Loucy (cell line): Measurements from ENCODE around the gene NIT2.
A peak's percentile ranks its signal among the peaks of the same experiment; 100 is the strongest.

Source experiments
- H2AFZ ChIP-seq: fragments of 200-600 bp; sonication (generic); 2 replicates; pipeline ENCODE4 v1.6.0; 2016; ENCODE audit warnings: antibody characterized with exemption, mild to moderate bottlenecking, low read length, moderate library complexity
- H3F3A ChIP-seq: fragments of 200-600 bp; 2 replicates; pipeline ENCODE4 v1.6.0; 2016; ENCODE audit warnings: antibody characterized with exemption, low read depth, mild to moderate bottlenecking
- H3K27me3 ChIP-seq: fragments of 200-600 bp; sonication (generic); 2 replicates; pipeline ENCODE4 v1.6.1; 2014; ENCODE audit warnings: low read length, mild to moderate bottlenecking; ENCODE audit not compliant: insufficient read depth, poor library complexity, severe bottlenecking
- H3K36me3 ChIP-seq: fragments of 200-600 bp; sonication (generic); 2 replicates; pipeline ENCODE4 v1.6.1; 2016; ENCODE audit warnings: low read length; ENCODE audit not compliant: insufficient read depth
- H3K4me1 ChIP-seq: fragments of 200-600 bp; sonication (generic); 2 replicates; pipeline ENCODE4 v1.5.1; 2014; ENCODE audit warnings: low read length, mild to moderate bottlenecking; ENCODE audit not compliant: insufficient read depth, poor library complexity, severe bottlenecking
- H3K4me2 ChIP-seq: fragments of 200-600 bp; sonication (generic); 2 replicates; pipeline ENCODE4 v1.6.0; 2014; ENCODE audit warnings: antibody characterized with exemption, low read length, low read depth, mild to moderate bottlenecking; ENCODE audit not compliant: poor library complexity, severe bottlenecking
- H3K4me3 ChIP-seq: fragments of 200-600 bp; sonication (generic); 2 replicates; pipeline ENCODE4 v1.5.1; 2014; ENCODE audit warnings: low read length, mild to moderate bottlenecking, mixed read lengths; ENCODE audit not compliant: poor library complexity, severe bottlenecking
- H3K79me2 ChIP-seq: fragments of 200-600 bp; sonication (generic); 2 replicates; pipeline ENCODE4 v1.6.1; 2014; ENCODE audit warnings: low read length; ENCODE audit not compliant: insufficient read depth
- H3K9ac ChIP-seq: fragments of 200-600 bp; sonication (generic); 2 replicates; pipeline ENCODE4 v1.6.0; 2014; ENCODE audit warnings: mild to moderate bottlenecking, low read depth, low read length, moderate library complexity; ENCODE audit not compliant: poor library complexity, severe bottlenecking
- H3K9me2 ChIP-seq: fragments of 200-600 bp; sonication (generic); replicated peaks from 2 replicates; pipeline ENCODE4 v1.6.1; 2016; ENCODE audit warnings: low read depth, low read length, mixed read lengths
- H3K9me3 ChIP-seq: fragments of 200-600 bp; sonication (generic); 2 replicates; pipeline ENCODE4 v1.6.1; 2014; ENCODE audit warnings: mild to moderate bottlenecking, antibody characterized with exemption, low read length, low read depth; ENCODE audit not compliant: insufficient read depth
- H4K20me1 ChIP-seq: fragments of 200-600 bp; sonication (generic); 2 replicates; pipeline ENCODE4 v1.6.0; 2014; ENCODE audit warnings: antibody characterized with exemption, low read length, mild to moderate bottlenecking; ENCODE audit not compliant: insufficient read depth, poor library complexity, severe bottlenecking
- CTCF ChIP-seq: fragments of 200-600 bp; sonication (generic); conservative IDR thresholded peaks from 2 replicates; pipeline ENCODE4 v1.5.1; 2014; ENCODE audit warnings: mild to moderate bottlenecking, antibody characterized with exemption, low read length
- EZH2phosphoT487 ChIP-seq: fragments of 200-600 bp; IDR thresholded peaks from 2 replicates; pipeline ENCODE4 v1.6.1; 2018; ENCODE audit warnings: antibody characterized with exemption, mild to moderate bottlenecking, moderate library complexity, borderline replicate concordance

NIT2 gene

GRCh38 chr3:100386437-100387074 is 52.0 kb downstream of the NIT2 start:
- no peak for TF ChIP-seq EZH2phosphoT487
- TF ChIP-seq CTCF: no peak
- peaks cover 46% of the 10 kb centered on the region for H3K79me2 ChIP-seq
- no peaks in the 10 kb centered on the region for H3K4me1 ChIP-seq
- H3K9ac ChIP-seq: no peak overlapping the region
- H2AFZ ChIP-seq: no peak overlapping the region
- H3K9me3 ChIP-seq: peaks cover 12% of the 10 kb centered on the region; the same call in 1 of the 2 replicates
- no peak overlapping the region for H3K4me2 ChIP-seq
- no peaks in the 10 kb centered on the region for H3K9me2 ChIP-seq
- no peaks in the 10 kb centered on the region for H3F3A ChIP-seq
- H4K20me1 ChIP-seq: peaks cover 5% of the 10 kb centered on the region
- no peaks in the 10 kb centered on the region for H3K27me3 ChIP-seq
- peaks cover 70% of the 10 kb centered on the region for H3K36me3 ChIP-seq
- no peak overlapping the region for H3K4me3 ChIP-seq

DNA sequence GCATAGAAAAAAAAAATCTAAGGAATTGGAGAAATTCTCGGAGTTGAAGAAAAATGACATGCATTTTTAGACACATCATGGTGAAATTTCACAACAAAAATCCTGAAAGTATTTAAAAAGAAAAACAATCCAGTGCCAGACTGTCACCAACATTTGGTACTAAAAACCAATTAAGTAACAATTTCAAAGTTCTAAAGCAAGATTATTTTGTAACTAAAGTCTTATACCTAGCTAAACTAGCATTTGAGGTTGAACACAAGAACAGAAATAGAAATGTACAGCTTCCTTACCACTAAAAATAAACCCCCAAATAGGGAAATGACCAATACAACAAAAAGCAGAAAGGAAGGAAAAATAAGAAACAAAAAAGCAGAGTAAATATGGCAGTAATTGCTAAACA is 54.5 kb downstream of the NIT2 start:
- peaks cover 25% of the 10 kb centered on the region for H4K20me1 ChIP-seq
- no peak overlapping the region for H3K9ac ChIP-seq
- no peak overlapping the region for H3K4me3 ChIP-seq
- peaks cover 45% of the 10 kb centered on the region for H3K36me3 ChIP-seq
- H3K27me3 ChIP-seq: no peaks in the 10 kb centered on the region
- no peaks in the 10 kb centered on the region for H3K9me2 ChIP-seq
- peaks cover 71% of the 10 kb centered on the region for H3K79me2 ChIP-seq
- no peak for TF ChIP-seq CTCF
- TF ChIP-seq EZH2phosphoT487: no peak
- no peaks in the 10 kb centered on the region for H3K4me1 ChIP-seq
- H3F3A ChIP-seq: no peaks in the 10 kb centered on the region
- no peak overlapping the region for H3K4me2 ChIP-seq
- H2AFZ ChIP-seq: no peak overlapping the region
- peaks cover 12% of the 10 kb centered on the region; the same call in 1 of the 2 replicates for H3K9me3 ChIP-seq

DNA sequence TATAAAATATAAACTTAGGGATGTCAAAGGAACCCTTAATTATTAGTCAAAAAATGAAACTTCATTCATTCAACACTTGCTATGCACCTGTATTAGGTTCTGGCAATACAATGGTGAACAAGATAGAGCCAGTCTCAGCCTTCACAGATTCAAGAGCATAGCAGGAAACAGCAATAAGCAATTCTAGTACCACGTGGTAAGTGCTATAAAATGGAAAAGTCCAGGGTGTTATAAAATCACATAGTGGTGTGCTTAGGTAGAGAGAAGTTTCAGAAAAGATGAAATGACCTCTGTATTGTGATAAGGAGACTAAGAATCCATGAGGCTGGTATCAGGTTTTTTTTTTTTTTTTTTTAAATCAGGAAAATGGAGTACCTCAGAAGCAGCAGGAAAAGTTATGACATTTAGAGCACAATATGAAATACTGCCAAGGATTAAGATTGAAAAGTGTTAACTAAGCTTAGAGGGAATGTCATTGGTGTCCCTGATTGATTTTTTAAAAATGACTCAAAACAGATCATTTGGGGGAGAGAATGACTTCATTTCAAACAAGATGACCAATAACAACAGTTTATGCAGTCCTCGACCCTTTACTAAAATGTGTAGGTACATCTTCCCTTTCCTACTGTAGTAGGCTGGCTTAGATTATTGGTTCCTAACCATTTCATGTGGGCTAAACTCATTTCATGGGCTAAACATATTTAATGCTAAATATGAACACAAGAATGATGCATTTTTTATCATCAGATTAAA is 61.3 kb downstream of the NIT2 start:
- H3K36me3 ChIP-seq: no peaks in the 10 kb centered on the region
- peaks cover 81% of the 10 kb centered on the region for H4K20me1 ChIP-seq
- H3K27me3 ChIP-seq: no peaks in the 10 kb centered on the region
- no peak for TF ChIP-seq EZH2phosphoT487
- TF ChIP-seq CTCF: no peak
- peak overlapping the region; percentile 98 for H3K4me2 ChIP-seq
- H3K9ac ChIP-seq: no peak overlapping the region
- H3K79me2 ChIP-seq: peaks cover 100% of the 10 kb centered on the region
- H3K4me3 ChIP-seq: peak overlapping the region; percentile 57
- no peak overlapping the region for H2AFZ ChIP-seq
- no peaks in the 10 kb centered on the region for H3F3A ChIP-seq
- no peaks in the 10 kb centered on the region for H3K9me2 ChIP-seq
- H3K9me3 ChIP-seq: no peaks in the 10 kb centered on the region
- H3K4me1 ChIP-seq: peaks cover 40% of the 10 kb centered on the region
